B cell (primary cell): ENCODE results near the gene ALDH4A1. TPM values are rescaled to one million over a fixed set of nuclear protein-coding genes. Genes with fewer than 3 reads are reported as not detected.

Source experiments
- ATAC-seq: fragments of 200-7000 bp; cut with Tn5 transposase; one replicate; pipeline ENCODE4 v1.10.0; 2021; ENCODE audit warnings: low read depth, mild to moderate bottlenecking, moderate number of reproducible peaks, moderate library complexity
- CTCF ChIA-PET: fragments of 350-600 bp; sonication (Branson Sonifier 250); formaldehyde crosslinking; loops from one replicate; lab custom pipeline; 2021; ENCODE audit warnings: antibody characterized with exemption, inconsistent platforms; lab: Charles Lee
- POLR2A ChIA-PET: fragments of 350-600 bp; sonication (Branson Sonifier 250); formaldehyde crosslinking; loops from one replicate; lab custom pipeline; 2021; ENCODE audit warnings: antibody characterized with exemption; lab: Charles Lee
- DNase-seq: peaks from one replicate; pipeline ENCODE4 v3.0.0; 2013
- H2AFZ ChIP-seq: 2 replicates; pipeline ENCODE4 v1.6.1; 2012; ENCODE audit warnings: mild to moderate bottlenecking, low read depth, low read length; ENCODE audit not compliant: insufficient read depth, poor library complexity, severe bottlenecking
- H3K27ac ChIP-seq, 2 donors: 1 replicate in 1 of 2; 2 replicates in 1 of 2; pipeline ENCODE4 v1.5.1; 2012 to 2013; ENCODE audit warnings: low read length in 2 of 2, mild to moderate bottlenecking in 2 of 2, moderate library complexity in 1 of 2
- H3K27me3 ChIP-seq, 4 experiments: fragments of 200-600 bp in 1 of 4; sonication (generic) in 1 of 4; replicated peaks in 1 of 4; 1 replicate in 2 of 4; 2 replicates in 2 of 4; pipeline versions ENCODE4 v1.6.1 to v1.7.0; 2013 to 2016; ENCODE audit warnings: low read length in 3 of 4, mild to moderate bottlenecking in 2 of 4, mixed read lengths in 1 of 4, moderate library complexity in 1 of 4; ENCODE audit not compliant: insufficient read depth in 4 of 4, control insufficient read depth in 3 of 4; ENCODE audit errors: control extremely low read depth in 1 of 4
- H3K36me3 ChIP-seq, 2 experiments: replicated peaks in 1 of 2; 1 replicate in 1 of 2; 2 replicates in 1 of 2; pipeline versions ENCODE4 v1.6.1 to v1.7.1; 2013; ENCODE audit warnings: low read length in 1 of 2; ENCODE audit not compliant: insufficient read depth in 2 of 2, control insufficient read depth in 1 of 2; ENCODE audit errors: control extremely low read depth in 1 of 2, extremely low read depth in 1 of 2
- H3K4me1 ChIP-seq, 2 donors: fragments of 200-600 bp in 1 of 2; sonication (generic) in 1 of 2; 1 replicate in 1 of 2; 2 replicates in 1 of 2; pipeline versions ENCODE4 v1.5.1 to v1.6.1; 2013 to 2017; ENCODE audit warnings: low read length in 2 of 2; ENCODE audit not compliant: control insufficient read depth in 2 of 2, insufficient read depth in 2 of 2
- H3K4me2 ChIP-seq: replicated peaks from 2 replicates; pipeline ENCODE3; 2012; ENCODE audit warnings: mild to moderate bottlenecking, low read depth, low read length; ENCODE audit not compliant: poor library complexity, severe bottlenecking
- H3K4me3 ChIP-seq, 5 experiments: fragments of 200-600 bp in 1 of 5; sonication (generic) in 1 of 5; 1 replicate in 3 of 5; 2 replicates in 2 of 5; pipeline versions ENCODE4 v1.5.1 to v1.7.0; 2011 to 2016; ENCODE audit warnings: low read length in 4 of 5, mild to moderate bottlenecking in 4 of 5, low read depth in 2 of 5, control low read depth in 1 of 5, moderate library complexity in 1 of 5; ENCODE audit not compliant: insufficient read depth in 1 of 5; ENCODE audit errors: control extremely low read depth in 1 of 5, extremely low read depth in 1 of 5
- H3K79me2 ChIP-seq: fragments of 200-600 bp; sonication (generic); one replicate; pipeline ENCODE4 v1.6.0; 2016; ENCODE audit warnings: low read length; ENCODE audit not compliant: control insufficient read depth, insufficient read depth
- H3K9ac ChIP-seq: fragments of 200-600 bp; sonication (generic); 2 replicates; pipeline ENCODE4 v1.6.1; 2017; ENCODE audit warnings: mild to moderate bottlenecking, low read length, moderate library complexity
- H3K9me3 ChIP-seq, 3 donors: one replicate each; pipeline versions ENCODE4 v1.6.1 to v1.7.1; 2013; ENCODE audit warnings: low read length in 2 of 3; ENCODE audit not compliant: control insufficient read depth in 2 of 3, insufficient read depth in 1 of 3; ENCODE audit errors: control extremely low read depth in 1 of 3
- H4K20me1 ChIP-seq: 2 replicates; pipeline ENCODE4 v1.6.0; 2012; ENCODE audit warnings: mild to moderate bottlenecking, low read length; ENCODE audit not compliant: insufficient read depth, control insufficient read depth, poor library complexity, severe bottlenecking
- H3K27ac Mint-ChIP-seq: one replicate; pipeline ENCODE4 v1.8.0; 2021; ENCODE audit warnings: mixed read lengths
- H3K27me3 Mint-ChIP-seq: one replicate; pipeline ENCODE4 v1.8.0; 2021; ENCODE audit warnings: mixed read lengths
- H3K4me1 Mint-ChIP-seq: one replicate; pipeline ENCODE4 v1.8.0; 2021; ENCODE audit warnings: mixed read lengths
- H3K4me3 Mint-ChIP-seq: one replicate; pipeline ENCODE4 v1.8.0; 2021; ENCODE audit warnings: mixed read lengths
- H3K9me3 Mint-ChIP-seq: one replicate; pipeline ENCODE4 v1.8.0; 2022; ENCODE audit warnings: mixed read lengths; ENCODE audit not compliant: insufficient read depth
- CTCF ChIP-seq: fragments of 200-600 bp; IDR thresholded peaks from one replicate; pipeline ENCODE4 v1.8.0; 2022; ENCODE audit warnings: antibody characterized with exemption, mild to moderate bottlenecking
- EZH2 ChIP-seq: IDR thresholded peaks from 2 replicates; pipeline ENCODE4 v1.6.1; 2012; ENCODE audit warnings: borderline replicate concordance, low read depth, mild to moderate bottlenecking, moderate library complexity, low read length; ENCODE audit not compliant: insufficient read depth, poor library complexity, severe bottlenecking
- WGBS: methylation state at CpG from one replicate; pipeline ENCODE4 v1.1.5; 2013; ENCODE audit warnings: missing lambda C conversion rate; ENCODE audit not compliant: insufficient coverage; 5-methylcytosine and 5-hydroxymethylcytosine counted together
- intact Hi-C: fragments of 100-400 bp; cut with micrococcal nuclease; formaldehyde crosslinking; loops from one replicate; pipeline ENCODE4 v1.10.0; 2022
- polyA plus RNA-seq: library from polyadenylated mRNA; depleted of rRNA; stranded (reverse); fragments of >200 nt; gene quantifications from 2 replicates; pipeline ENCODE4 v1.2.3, GENCODE V29; 2012
- total RNA-seq, 2 donors: library from RNA; stranded (reverse); fragments of 120-200 nt in 1 of 2; gene quantifications; 1 replicate in 1 of 2; 2 replicates in 1 of 2; pipeline versions ENCODE4 v1.2.3 to v1.2.4, GENCODE V29; 2013 to 2022

The ALDH4A1 gene
- total and polyA plus RNA-seq, 2 donors (not counting 1 experiment from before 2014, with no cell fraction given): 2.7 to 3.4 TPM

- no peaks in the 10 kb centered on the region for H3K9me3 Mint-ChIP-seq
- Histone ChIP-seq H3K79me2 (no peaks in the 10 kb centered on the region), H3K27ac (no peak overlapping the region), H3K9ac (no peak overlapping the region), H3K27me3 (no peaks in the 10 kb centered on the region), H2AFZ (no peak overlapping the region), H4K20me1 (no peaks in the 10 kb centered on the region), H3K36me3 (no peaks in the 10 kb centered on the region), H3K4me2 (no peak overlapping the region), H3K4me1 (no peaks in the 10 kb centered on the region), H3K9me3 (no peaks in the 10 kb centered on the region), H3K4me3 (no peak overlapping the region)
- no peak overlapping the region for H3K4me3 Mint-ChIP-seq
- CTCF ChIA-PET: interaction anchor here (1.4 kb wide), 1 partner anchor 17 kb away, joined by 3 read pairs; no protein-coding TSS in a partner anchor
- no peak for DNase-seq
- POLR2A ChIA-PET: no interaction called here
- no peak for ATAC-seq
- TF ChIP-seq CTCF (no peak), EZH2 (no peak)
- no peaks in the 10 kb centered on the region for H3K4me1 Mint-ChIP-seq
- 81% methylated on average over 4 of the region's 12 CpGs for whole genome bisulfite sequencing
- no peaks in the 10 kb centered on the region for H3K27me3 Mint-ChIP-seq
- no peak overlapping the region for H3K27ac Mint-ChIP-seq
- intact Hi-C loops: no loop called here
Measured at GRCh38 chr1:18878538-18879214, 23.7 kb downstream of the ALDH4A1 start.

DNA sequence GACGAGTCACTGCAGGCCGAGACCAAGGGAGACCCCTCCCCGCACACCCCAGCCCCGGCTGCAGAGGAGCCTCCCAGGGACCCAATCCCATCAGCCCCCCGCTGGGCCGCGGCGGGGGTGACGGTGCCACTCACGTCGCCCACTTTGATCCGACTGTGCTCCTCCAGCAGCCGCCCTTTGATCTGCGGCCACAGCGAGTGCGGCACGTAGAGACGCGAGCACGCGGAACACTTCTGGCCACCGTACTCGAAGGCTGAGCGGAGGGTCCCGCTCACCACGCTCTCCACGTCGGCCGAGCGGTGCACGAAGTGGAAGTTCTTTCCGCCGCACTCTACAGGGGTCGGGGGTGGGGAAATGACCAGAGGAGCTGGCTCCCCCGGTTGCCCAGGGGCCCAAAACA, 25.1 kb downstream of the ALDH4A1 start:
- Histone ChIP-seq H4K20me1 (no peaks in the 10 kb centered on the region), H3K4me2 (no peak overlapping the region), H3K9ac (no peak overlapping the region), H2AFZ (no peak overlapping the region), H3K4me1 (no peaks in the 10 kb centered on the region), H3K27ac (no peak overlapping the region), H3K79me2 (no peaks in the 10 kb centered on the region), H3K27me3 (no peaks in the 10 kb centered on the region), H3K9me3 (no peaks in the 10 kb centered on the region), H3K36me3 (no peaks in the 10 kb centered on the region), H3K4me3 (no peak overlapping the region)
- H3K4me3 Mint-ChIP-seq: no peak overlapping the region
- H3K9me3 Mint-ChIP-seq: no peaks in the 10 kb centered on the region
- no peaks in the 10 kb centered on the region for H3K4me1 Mint-ChIP-seq
- ChIA-PET POLR2A (no interaction called here), CTCF (no interaction called here)
- 94% methylated on average over 35 of the region's 35 CpGs for WGBS
- ATAC-seq: no peak
- TF ChIP-seq CTCF: no peak
- TF ChIP-seq EZH2: no peak
- no peak for DNase-seq
- no peaks in the 10 kb centered on the region for H3K27me3 Mint-ChIP-seq
- no peak overlapping the region for H3K27ac Mint-ChIP-seq
- intact Hi-C loops: no loop called here
